HCT116 (cell line): ENCODE results near the gene PODN.

Experiments
- CTCF ChIP-seq, 3 experiments: fragments of 200-600 bp in 1 of 3; sonication (generic) in 1 of 3; IDR thresholded peaks in 2 of 3; conservative IDR thresholded peaks in 1 of 3; 2 replicates each; pipeline ENCODE4 v1.5.1; 2012 to 2017; ENCODE audit warnings: low read depth in 2 of 3, low read length in 2 of 3, antibody characterized with exemption in 1 of 3, borderline replicate concordance in 1 of 3, control low read depth in 1 of 3, mild to moderate bottlenecking in 1 of 3, mixed read lengths in 1 of 3, mixed run types in 1 of 3, moderate library complexity in 1 of 3; ENCODE audit not compliant: insufficient read depth in 1 of 3
- EZH2 ChIP-seq: fragments of 200-600 bp; sonication (generic); IDR thresholded peaks from 2 replicates; pipeline ENCODE4 v1.6.1; 2017; ENCODE audit warnings: antibody characterized with exemption, mixed run types
- JUND ChIP-seq: IDR thresholded peaks from 2 replicates; pipeline ENCODE4 v1.6.1; 2012
- POLR2A ChIP-seq: IDR thresholded peaks from 2 replicates; pipeline ENCODE4 v1.7.0; 2011; ENCODE audit warnings: borderline replicate concordance; ENCODE audit not compliant: insufficient read depth, insufficient read length; ENCODE audit errors: extremely low read depth
- RAD21 ChIP-seq: IDR thresholded peaks from 2 replicates; pipeline ENCODE4 v1.6.1; 2012; ENCODE audit warnings: low read depth, mild to moderate bottlenecking
- SIN3A ChIP-seq: IDR thresholded peaks from 2 replicates; pipeline ENCODE4 v1.6.1; 2012; ENCODE audit warnings: low read depth
- TCF7L2 ChIP-seq: IDR thresholded peaks from 2 replicates; pipeline ENCODE4 v1.7.0; 2011; ENCODE audit warnings: borderline replicate concordance, inconsistent platforms; ENCODE audit not compliant: insufficient read depth, insufficient read length; ENCODE audit errors: extremely low read depth
- TF ChIP-seq, protein P1 (sequence below): IDR thresholded peaks from 2 replicates; pipeline ENCODE4 v1.6.1; 2011; ENCODE audit warnings: mild to moderate bottlenecking, low read length, moderate library complexity; ENCODE audit not compliant: insufficient replicate concordance; ENCODE audit errors: extremely low read depth

- TF ChIP-seq EZH2: no peak
- TF ChIP-seq JUND: no peak
- TF ChIP-seq RAD21: no peak
- no peak for TF ChIP-seq POLR2A
- no peak for TF ChIP-seq SIN3A
- TF ChIP-seq TCF7L2: no peak
- no peak for TF ChIP-seq CTCF (IDR thresholded peaks at IDR 0.05 in 2 of 3, conservative IDR thresholded peaks at IDR 0.05 in 1 of 3; ENCODE audit: borderline replicate concordance in 1 of 3, insufficient read depth in 1 of 3, low read depth in 2 of 3, low read length in 2 of 3)
- TF ChIP-seq, protein P1, sequence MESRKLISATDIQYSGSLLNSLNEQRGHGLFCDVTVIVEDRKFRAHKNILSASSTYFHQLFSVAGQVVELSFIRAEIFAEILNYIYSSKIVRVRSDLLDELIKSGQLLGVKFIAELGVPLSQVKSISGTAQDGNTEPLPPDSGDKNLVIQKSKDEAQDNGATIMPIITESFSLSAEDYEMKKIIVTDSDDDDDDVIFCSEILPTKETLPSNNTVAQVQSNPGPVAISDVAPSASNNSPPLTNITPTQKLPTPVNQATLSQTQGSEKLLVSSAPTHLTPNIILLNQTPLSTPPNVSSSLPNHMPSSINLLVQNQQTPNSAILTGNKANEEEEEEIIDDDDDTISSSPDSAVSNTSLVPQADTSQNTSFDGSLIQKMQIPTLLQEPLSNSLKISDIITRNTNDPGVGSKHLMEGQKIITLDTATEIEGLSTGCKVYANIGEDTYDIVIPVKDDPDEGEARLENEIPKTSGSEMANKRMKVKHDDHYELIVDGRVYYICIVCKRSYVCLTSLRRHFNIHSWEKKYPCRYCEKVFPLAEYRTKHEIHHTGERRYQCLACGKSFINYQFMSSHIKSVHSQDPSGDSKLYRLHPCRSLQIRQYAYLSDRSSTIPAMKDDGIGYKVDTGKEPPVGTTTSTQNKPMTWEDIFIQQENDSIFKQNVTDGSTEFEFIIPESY: no peak
Measured at GRCh38 chr1:53086491-53087070, 24.6 kb downstream of the PODN start.
